Endodermal cell (in vitro differentiated cells): ENCODE data around the gene KIAA2012. TPM values are rescaled to one million over a fixed set of nuclear protein-coding genes. Genes with fewer than 3 reads are reported as not detected.

Experiments used
- DNase-seq: peaks from one replicate; pipeline ENCODE4 v3.0.0-alpha.2; 2017
- H3K27ac ChIP-seq: 2 replicates; pipeline ENCODE4 v1.5.1; 2013; ENCODE audit warnings: mild to moderate bottlenecking, low read depth, low read length, moderate library complexity
- H3K27me3 ChIP-seq: 2 replicates; pipeline ENCODE4 v1.6.1; 2013; ENCODE audit warnings: mild to moderate bottlenecking, low read length, moderate library complexity; ENCODE audit not compliant: insufficient read depth, control insufficient read depth, poor library complexity, severe bottlenecking
- H3K36me3 ChIP-seq: 2 replicates; pipeline ENCODE4 v1.7.0; 2013; ENCODE audit warnings: mild to moderate bottlenecking, low read length, moderate library complexity; ENCODE audit not compliant: control insufficient read depth, insufficient read depth
- H3K4me1 ChIP-seq: one replicate; pipeline ENCODE4 v1.7.0; 2013; ENCODE audit warnings: low read length; ENCODE audit not compliant: control insufficient read depth, insufficient read depth
- H3K4me3 ChIP-seq: 2 replicates; pipeline ENCODE4 v1.5.1; 2013; ENCODE audit warnings: mild to moderate bottlenecking, low read length, moderate library complexity
- H3K9ac ChIP-seq: 2 replicates; pipeline ENCODE4 v1.6.1; 2013; ENCODE audit warnings: mild to moderate bottlenecking, low read length, moderate library complexity; ENCODE audit not compliant: poor library complexity, severe bottlenecking; ENCODE audit errors: extremely low read depth
- H3K9me3 ChIP-seq: 2 replicates; pipeline ENCODE4 v1.6.1; 2013; ENCODE audit warnings: mild to moderate bottlenecking, low read length, moderate library complexity; ENCODE audit not compliant: control insufficient read depth
- H3K27ac Mint-ChIP-seq: 2 replicates; pipeline ENCODE4 v1.8.0; 2020; ENCODE audit warnings: mixed read lengths
- H3K27me3 Mint-ChIP-seq: 2 replicates; pipeline ENCODE4 v1.8.0; 2021; ENCODE audit warnings: mild to moderate bottlenecking, mixed read lengths; ENCODE audit not compliant: insufficient read depth
- H3K36me3 Mint-ChIP-seq: 2 replicates; pipeline ENCODE4 v1.8.0; 2020; ENCODE audit warnings: low read depth, mixed read lengths
- H3K4me1 Mint-ChIP-seq: 2 replicates; pipeline ENCODE4 v1.8.0; 2020; ENCODE audit warnings: mixed read lengths
- H3K4me3 Mint-ChIP-seq: 2 replicates; pipeline ENCODE4 v1.8.0; 2020; ENCODE audit warnings: mild to moderate bottlenecking, moderate library complexity, mixed read lengths
- H3K9me3 Mint-ChIP-seq: 2 replicates; pipeline ENCODE4 v1.8.0; 2020; ENCODE audit warnings: mild to moderate bottlenecking, mixed read lengths
- CTCF ChIP-seq: fragments of 200-600 bp; sonication (generic); conservative IDR thresholded peaks from 2 replicates; pipeline ENCODE4 v1.5.0; 2021; ENCODE audit warnings: antibody characterized with exemption, mild to moderate bottlenecking
- WGBS, 2 experiments: methylation state at CpG; one replicate each; pipeline versions ENCODE4 v1.1.5 to v1.1.7; 2013; ENCODE audit warnings: missing lambda C conversion rate in 2 of 2, mixed read lengths in 1 of 2; ENCODE audit not compliant: insufficient coverage in 1 of 2, insufficient read length in 1 of 2; 5-methylcytosine and 5-hydroxymethylcytosine counted together
- total RNA-seq, 2 donors: library from RNA; stranded (reverse); fragmentation: NEBNext Ultra II Directional in 1 of 2; extraction: Animal tissue kit (Norgen Biotek cat#: 25700) in 1 of 2; gene quantifications; 2 replicates in 1 of 2; 3 replicates in 1 of 2; pipeline ENCODE4 v1.2.1, GENCODE V29; 2021

Gene KIAA2012
- total RNA-seq, 2 donors from 2014 or later = 0.62 to 1.0 TPM

DNA sequence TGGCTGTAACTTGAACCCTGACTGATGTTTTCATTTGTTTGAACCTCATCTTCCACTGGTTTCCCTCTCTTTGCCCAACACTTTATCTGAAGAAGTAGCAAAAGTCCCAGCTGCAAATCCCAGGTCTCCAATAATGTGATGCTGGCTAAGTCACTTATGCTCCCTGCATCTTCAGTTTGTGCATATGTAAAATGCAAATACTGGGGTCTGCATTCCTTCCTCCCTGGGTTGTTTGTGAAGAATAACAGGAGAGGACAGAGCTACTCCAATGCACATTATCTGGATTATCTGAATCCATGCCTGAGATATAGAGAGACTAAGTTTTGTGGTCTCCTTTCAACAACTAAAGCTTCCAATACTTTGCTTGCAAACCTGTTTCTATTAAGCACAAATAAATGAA lies 22.2 kb downstream of the KIAA2012 start:
- Histone ChIP-seq H3K27me3 (no peaks in the 10 kb centered on the region), H3K4me1 (no peaks in the 10 kb centered on the region), H3K36me3 (no peaks in the 10 kb centered on the region), H3K4me3 (no peak overlapping the region), H3K9me3 (no peaks in the 10 kb centered on the region), H3K9ac (no peak overlapping the region), H3K27ac (no peak overlapping the region)
- Mint-ChIP-seq H3K9me3 (no peaks in the 10 kb centered on the region), H3K36me3 (no peaks in the 10 kb centered on the region), H3K27me3 (no peaks in the 10 kb centered on the region), H3K4me1 (peaks cover 35% of the 10 kb centered on the region), H3K27ac (no peak overlapping the region), H3K4me3 (no peak overlapping the region)
- no peak for DNase-seq
- no peak for TF ChIP-seq CTCF

GRCh38 chr2:202096736-202097135 lies 23.7 kb downstream of the KIAA2012 start:
- no peaks in the 10 kb centered on the region for H3K27me3 ChIP-seq
- no peak for TF ChIP-seq CTCF
- Mint-ChIP-seq H3K4me1 (peaks cover 43% of the 10 kb centered on the region), H3K4me3 (no peak overlapping the region), H3K27me3 (no peaks in the 10 kb centered on the region), H3K9me3 (no peaks in the 10 kb centered on the region), H3K27ac (peak overlapping the region; percentile 86), H3K36me3 (no peaks in the 10 kb centered on the region)
- no peak overlapping the region for H3K4me3 ChIP-seq
- peak; percentile 76 for DNase-seq
- H3K9me3 ChIP-seq = no peaks in the 10 kb centered on the region
- peaks cover 8% of the 10 kb centered on the region for H3K4me1 ChIP-seq
- 35 to 42% methylated on average over 2 to 3 of the region's 3 CpGs for WGBS, 2 experiments
- no peaks in the 10 kb centered on the region for H3K36me3 ChIP-seq
- H3K9ac ChIP-seq = peak overlapping the region; percentile 9
- H3K27ac ChIP-seq = no peak overlapping the region

DNA sequence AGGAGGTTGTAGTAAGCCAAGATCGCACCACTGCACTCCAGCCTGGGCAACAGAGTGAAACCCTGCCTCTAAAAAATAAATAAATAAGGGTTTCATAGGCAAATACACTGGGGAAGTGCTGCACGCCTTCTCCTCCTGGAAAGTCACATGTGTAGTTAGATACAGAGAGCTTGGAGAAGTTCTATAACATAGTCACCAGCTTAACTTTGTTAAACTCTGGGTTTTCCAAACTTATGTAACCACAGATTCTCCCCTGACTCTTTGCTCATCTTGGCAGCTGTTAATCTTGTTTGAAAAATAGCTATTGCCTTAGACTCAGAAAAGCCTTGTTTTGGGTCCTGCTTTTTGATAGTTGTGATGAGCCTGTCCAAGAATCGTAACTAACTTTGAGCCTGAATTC lies 25.2 kb downstream of the KIAA2012 start:
- Mint-ChIP-seq H3K9me3 (no peaks in the 10 kb centered on the region), H3K27ac (no peak overlapping the region), H3K36me3 (no peaks in the 10 kb centered on the region), H3K4me3 (no peak overlapping the region), H3K27me3 (no peaks in the 10 kb centered on the region), H3K4me1 (peaks cover 58% of the 10 kb centered on the region)
- no peak overlapping the region for H3K4me3 ChIP-seq
- H3K4me1 ChIP-seq = peaks cover 8% of the 10 kb centered on the region
- 93 to 94% methylated on average over 2 to 3 of the region's 3 CpGs for WGBS, 2 experiments
- H3K27ac ChIP-seq = no peak overlapping the region
- H3K36me3 ChIP-seq = no peaks in the 10 kb centered on the region
- no peak overlapping the region for H3K9ac ChIP-seq
- H3K9me3 ChIP-seq = no peaks in the 10 kb centered on the region
- TF ChIP-seq CTCF = no peak
- H3K27me3 ChIP-seq = no peaks in the 10 kb centered on the region
- no peak for DNase-seq
